HG03469 (cell line): ENCODE data around the gene PDSS2.
A peak's percentile ranks its signal among the peaks of the same experiment; 100 is the strongest.
"Not testable (repeated sequence)": the region's sequence is repeated elsewhere in the genome, so short reads cannot be mapped to it uniquely, and the experiment has no call there.

ENCODE experiments used
- ATAC-seq: cut with Tn5 transposase; IDR thresholded peaks from one replicate; pipeline ENCODE4 v1.9.1; 2021; ENCODE audit warnings: mild to moderate bottlenecking, moderate library complexity, moderate number of reproducible peaks; ENCODE audit not compliant: unreplicated experiment

Gene PDSS2

DNA sequence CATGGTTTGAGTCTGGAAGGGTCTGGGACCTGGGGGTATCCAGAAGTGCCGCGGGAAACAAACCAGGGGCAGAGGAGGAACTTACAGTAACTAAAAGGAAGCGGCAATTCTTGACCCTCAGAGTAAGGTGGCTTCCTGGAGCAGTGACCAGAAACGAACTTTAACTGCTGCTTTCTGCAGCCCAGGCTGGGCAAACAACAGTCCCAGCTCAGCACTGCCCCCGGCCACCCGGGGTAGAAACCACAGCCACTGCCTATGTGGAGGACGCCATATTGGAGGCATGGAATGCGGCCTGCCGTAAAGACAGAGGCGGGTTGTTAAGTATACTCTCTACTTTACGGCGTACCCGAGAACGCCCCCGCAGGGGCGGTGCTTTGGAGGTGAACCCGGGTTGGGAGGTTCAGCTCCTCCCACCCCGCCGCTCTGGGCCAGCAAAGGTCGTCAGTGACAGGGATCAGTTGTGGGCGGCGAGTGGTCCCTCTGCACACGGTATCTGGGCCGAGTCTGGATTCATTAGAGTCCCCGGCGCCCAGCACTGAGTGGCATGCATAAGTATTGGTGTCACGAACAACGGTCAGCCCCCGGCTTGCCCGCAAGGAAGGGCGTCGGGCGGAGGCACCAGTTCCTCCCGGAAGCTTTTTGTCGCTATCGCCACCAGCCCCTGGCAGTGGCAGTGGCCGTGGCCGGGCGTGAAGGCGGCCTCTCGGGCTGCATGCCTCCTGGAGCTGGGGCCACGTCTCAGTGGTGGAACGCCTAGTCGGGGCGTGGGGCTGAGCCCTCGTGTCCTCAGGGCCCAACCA is at the start of gene PDSS2:
TSS of gene PDSS2 (minus strand) at position 282 of the 800 bp plus-strand sequence. CDS start at position 3, 279 bp downstream.
- ATAC-seq: peak; percentile 87

- no peak for ATAC-seq
Observed at GRCh38 chr6:107506145-107506544, 46.8 kb upstream of the PDSS2 start.

DNA sequence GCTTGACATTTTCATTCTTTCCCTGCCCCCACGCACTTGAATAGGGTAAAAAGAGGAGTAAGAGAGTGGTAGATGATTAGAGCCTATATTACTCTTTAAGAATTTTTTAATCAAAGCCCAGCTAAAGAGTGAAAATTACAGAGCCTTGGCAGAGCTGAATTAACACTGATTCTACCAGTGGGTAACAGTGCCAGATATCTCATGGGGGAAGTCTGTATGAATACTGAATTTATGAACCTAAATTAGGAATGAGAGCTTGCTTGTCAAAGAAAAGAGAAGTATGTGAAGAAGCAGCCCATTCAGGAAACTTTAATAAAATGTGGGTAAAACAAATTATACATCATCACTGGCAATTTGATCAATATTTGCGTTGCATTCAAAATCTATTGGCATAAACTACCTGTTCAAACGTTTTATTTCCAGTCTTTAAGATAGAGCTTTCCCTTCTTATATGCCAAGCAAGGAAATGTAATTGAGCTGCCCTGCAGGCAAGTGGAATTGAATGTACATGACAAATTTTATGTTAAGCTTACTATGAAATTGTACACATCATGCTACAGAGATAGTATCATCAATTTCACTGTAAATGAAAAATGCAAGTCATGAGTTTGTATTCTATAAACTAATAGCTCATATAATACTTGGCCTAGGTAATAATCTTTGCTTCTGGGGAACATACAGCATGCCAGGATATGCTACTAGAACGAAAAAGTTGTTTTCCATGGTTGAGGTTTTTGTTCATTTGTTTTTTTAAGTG is 45.1 kb upstream of the PDSS2 start:
- no peak for ATAC-seq

DNA sequence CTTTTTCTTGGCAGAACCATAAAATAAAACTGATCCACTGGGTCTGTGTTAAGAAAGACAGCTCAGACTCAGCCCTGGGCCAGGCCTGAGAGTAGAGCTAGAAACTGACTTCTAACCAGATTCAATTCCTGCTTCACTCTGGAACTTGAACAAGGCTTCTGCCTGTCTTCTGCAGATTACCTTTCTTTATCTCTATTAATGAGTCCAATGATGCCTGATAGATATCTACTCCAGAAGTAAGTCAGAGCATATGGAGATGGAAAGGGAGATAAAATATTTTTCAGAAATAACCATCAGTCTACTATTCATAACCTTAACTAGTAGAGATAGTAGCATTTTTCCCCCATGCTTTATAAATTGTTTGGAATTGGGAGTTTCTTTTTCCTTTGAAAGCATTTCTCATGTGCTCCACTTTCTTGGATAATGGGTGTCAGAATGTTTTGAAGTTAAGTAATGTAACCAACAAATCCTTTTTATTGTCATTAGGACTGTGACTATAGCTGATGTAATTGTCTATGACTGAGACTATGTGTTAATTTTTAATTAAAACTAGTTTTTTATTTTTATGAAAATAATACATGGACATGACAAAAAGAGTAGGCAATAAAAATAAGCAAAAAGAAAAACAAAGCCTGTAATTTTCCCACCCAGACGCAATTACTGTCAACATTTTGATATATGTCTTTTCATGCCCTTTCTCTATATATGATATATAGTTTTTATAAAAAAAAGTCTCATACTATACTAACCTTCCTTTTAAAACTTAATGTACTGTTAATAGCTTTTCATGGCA is 37.7 kb upstream of the PDSS2 start:
- no peak for ATAC-seq

- no peak for ATAC-seq
Observed at GRCh38 chr6:107495971-107496370, 36.6 kb upstream of the PDSS2 start.

- ATAC-seq: no peak
Observed at GRCh38 chr6:107495196-107495643, 35.9 kb upstream of the PDSS2 start.

DNA sequence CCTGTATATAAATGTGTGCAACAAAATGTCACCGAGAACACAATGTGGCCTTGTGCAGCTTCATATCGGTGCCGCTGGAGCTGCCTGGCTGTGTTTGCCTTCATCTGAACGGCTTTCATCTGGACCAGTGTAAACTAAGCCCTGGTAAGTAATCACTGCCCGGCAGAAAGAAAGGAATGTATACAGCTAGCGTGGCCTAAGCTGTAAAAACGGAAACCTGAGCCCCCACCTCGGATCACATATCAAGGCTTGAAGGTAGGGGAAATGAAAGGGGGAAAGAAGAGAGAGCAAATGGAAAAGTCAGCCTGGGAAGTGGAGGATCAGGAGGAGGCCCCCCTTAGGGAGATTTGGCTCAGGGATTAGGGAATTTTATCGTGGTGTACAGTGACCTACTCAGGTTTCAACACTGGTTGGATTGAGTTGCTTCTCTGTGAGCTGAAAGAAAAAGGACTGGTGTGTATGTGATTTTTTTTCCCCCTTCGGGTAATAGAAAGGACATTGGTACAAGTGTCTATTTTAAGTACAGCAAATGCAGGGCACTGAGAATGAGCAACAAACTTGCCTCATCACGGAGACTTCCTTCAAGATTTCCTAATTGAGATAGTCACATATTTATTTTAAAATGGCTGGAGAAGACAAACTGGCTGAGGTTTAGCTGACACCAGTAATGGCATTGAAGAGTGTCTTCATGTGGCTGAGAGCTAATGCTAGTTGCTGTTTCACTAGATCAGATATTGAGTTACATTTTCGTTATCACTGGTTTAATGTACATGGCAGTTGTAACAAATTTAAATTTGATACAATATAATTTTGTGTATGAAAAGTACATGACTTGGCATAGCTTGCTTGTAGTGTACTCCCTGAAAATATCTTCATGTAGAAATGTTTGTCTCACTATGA is 34.0 kb upstream of the PDSS2 start:
- ATAC-seq: no peak

- ATAC-seq: no peak
Observed at GRCh38 chr6:107491760-107492660, 32.6 kb upstream of the PDSS2 start.

- ATAC-seq: no peak
Observed at GRCh38 chr6:107491138-107491609, 31.8 kb upstream of the PDSS2 start.

- ATAC-seq: no peak
Observed at GRCh38 chr6:107490566-107491137, 31.3 kb upstream of the PDSS2 start.

GRCh38 chr6:107489636-107490565 is 30.5 kb upstream of the PDSS2 start, which contains the start of gene SOBP:
TSS of gene SOBP (plus strand) at chr6:107490117. CDS start at chr6:107490617, 500 bp downstream.
- no peak for ATAC-seq

- no peak for ATAC-seq
Observed at GRCh38 chr6:107488875-107489635, 29.7 kb upstream of the PDSS2 start.

DNA sequence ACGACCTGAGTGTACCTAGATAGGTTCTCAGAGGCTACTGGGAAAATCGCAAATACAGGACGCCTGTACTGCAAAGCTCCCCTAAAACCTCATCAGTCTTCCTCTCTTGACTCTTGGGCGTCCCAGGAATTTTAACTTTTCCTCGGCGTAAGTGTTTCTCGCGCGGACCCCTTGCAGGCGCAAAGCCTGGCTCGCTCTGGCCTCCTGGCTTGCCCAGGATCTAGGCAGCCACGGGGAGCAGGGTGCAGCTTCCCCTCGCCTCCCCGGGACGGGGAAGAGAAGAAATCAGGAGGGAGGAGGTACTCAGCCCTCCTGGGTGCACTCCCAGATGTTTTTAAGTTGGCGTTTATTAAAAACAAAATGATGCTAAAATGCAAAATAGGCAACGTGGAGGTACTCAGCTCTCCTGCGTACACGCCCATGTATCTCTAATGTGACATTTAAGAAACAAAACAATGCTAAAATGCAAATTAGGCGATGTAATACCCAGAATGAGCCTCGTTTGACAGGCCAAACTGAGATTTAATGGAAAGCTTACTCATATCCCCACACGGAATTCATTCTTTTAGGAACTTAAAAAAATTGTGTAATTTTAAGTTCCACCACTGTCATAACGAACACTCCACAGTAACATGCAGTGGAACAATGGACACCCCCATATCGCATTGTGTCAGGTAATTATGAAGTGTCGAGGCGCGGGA is 29.0 kb upstream of the PDSS2 start:
- no peak for ATAC-seq

- ATAC-seq: no peak
Observed at GRCh38 chr6:107485157-107485556, 25.8 kb upstream of the PDSS2 start.

DNA sequence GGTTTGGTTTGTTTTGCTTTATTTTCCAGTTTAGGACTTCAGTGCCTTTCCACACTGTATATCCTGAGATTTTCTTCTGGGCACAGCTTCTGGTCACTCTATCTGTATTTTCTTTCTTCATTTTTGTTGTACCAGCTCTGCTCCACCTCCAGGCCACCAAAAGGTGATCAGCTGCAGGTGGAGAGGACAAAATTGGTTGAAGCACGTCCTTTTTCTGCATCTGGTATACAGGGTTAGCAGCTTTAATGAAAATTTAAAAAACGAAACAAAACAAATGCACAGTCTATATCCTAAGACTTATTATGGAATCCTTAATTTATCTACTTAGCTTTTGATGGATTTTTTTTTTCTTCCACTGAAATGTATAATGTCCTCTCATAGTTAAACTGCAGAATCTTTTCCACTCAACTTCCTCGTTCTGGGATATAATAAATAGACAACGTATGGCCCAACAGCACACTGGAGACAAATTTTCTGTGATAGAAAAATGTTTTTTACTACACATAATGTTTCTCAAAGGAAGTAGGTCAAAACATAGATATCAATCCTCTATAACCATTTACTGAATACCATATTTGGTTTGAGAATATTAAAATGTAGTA is 19.8 kb upstream of the PDSS2 start:
- ATAC-seq: no peak

GRCh38 chr6:107475826-107476225 is 16.5 kb upstream of the PDSS2 start:
- ATAC-seq: not testable (repeated sequence)
